BE2C (cell line): ENCODE results near the gene IL19.

Experiments
- DNase-seq: peaks from one replicate; pipeline ENCODE4 v3.0.0-alpha.2; 2020
- H3K27me3 ChIP-seq: fragments of 250-450 bp; sonication (Bioruptor Pico); 2 replicates; pipeline ENCODE4 v1.5.1; 2020; ENCODE audit warnings: mild to moderate bottlenecking
- H3K36me3 ChIP-seq: fragments of 250-450 bp; sonication (Bioruptor Pico); 2 replicates; pipeline ENCODE4 v1.5.1; 2020; ENCODE audit warnings: mild to moderate bottlenecking
- H3K4me1 ChIP-seq: fragments of 250-450 bp; sonication (Bioruptor Pico); 2 replicates; pipeline ENCODE4 v1.5.1; 2020
- H3K4me3 ChIP-seq: 2 replicates; pipeline ENCODE4 v1.5.1; 2011; ENCODE audit warnings: low read depth, low read length
- H3K9me3 ChIP-seq: fragments of 250-450 bp; sonication (Bioruptor Pico); 2 replicates; pipeline ENCODE4 v1.5.1; 2020
- CTCF ChIP-seq: IDR thresholded peaks from 2 replicates; pipeline ENCODE4 v1.5.1; 2012; ENCODE audit warnings: mild to moderate bottlenecking, low read depth, low read length

Gene IL19

GRCh38 chr1:206883876-206884275 lies 113.3 kb downstream of the IL19 start:
- no peak for TF ChIP-seq CTCF
- DNase-seq, result no peak
- Histone ChIP-seq H3K9me3 (no peaks in the 10 kb centered on the region), H3K36me3 (no peaks in the 10 kb centered on the region), H3K27me3 (no peaks in the 10 kb centered on the region; the same call in 1 of the 2 replicates), H3K4me1 (no peaks in the 10 kb centered on the region), H3K4me3 (no peak overlapping the region)

GRCh38 chr1:206885341-206886060 lies 114.9 kb downstream of the IL19 start:
- H3K27me3 ChIP-seq, result no peaks in the 10 kb centered on the region; the same call in 1 of the 2 replicates
- no peak for TF ChIP-seq CTCF
- no peaks in the 10 kb centered on the region for H3K9me3 ChIP-seq
- no peak for DNase-seq
- no peaks in the 10 kb centered on the region for H3K36me3 ChIP-seq
- H3K4me3 ChIP-seq, result no peak overlapping the region
- H3K4me1 ChIP-seq, result 0 out of 2 replicates have a peak, but pooled peaks cover 6% of the 10 kb centered on the region

GRCh38 chr1:206886831-206887230 lies 116.3 kb downstream of the IL19 start:
- no peak for DNase-seq
- no peaks in the 10 kb centered on the region; the same call in 1 of the 2 replicates for H3K27me3 ChIP-seq

GRCh38 chr1:206887701-206888100 lies 117.1 kb downstream of the IL19 start:
- no peaks in the 10 kb centered on the region; the same call in 1 of the 2 replicates for H3K27me3 ChIP-seq

More at GRCh38 chr1:206886831-206887230, 116.3 kb downstream of the IL19 start:
- Histone ChIP-seq H3K4me3 (no peak overlapping the region), H3K36me3 (no peaks in the 10 kb centered on the region), H3K9me3 (no peaks in the 10 kb centered on the region), H3K4me1 (0 out of 2 replicates have a peak, but pooled peaks cover 6% of the 10 kb centered on the region)
- no peak for TF ChIP-seq CTCF

GRCh38 chr1:206890125-206891060 lies 119.8 kb downstream of the IL19 start:
- DNase-seq, result no peak
- Histone ChIP-seq H3K4me3 (no peak overlapping the region), H3K9me3 (no peaks in the 10 kb centered on the region), H3K27me3 (no peaks in the 10 kb centered on the region), H3K4me1 (peaks cover 11% of the 10 kb centered on the region), H3K36me3 (no peaks in the 10 kb centered on the region)
- no peak for TF ChIP-seq CTCF

More at GRCh38 chr1:206887701-206888100, 117.1 kb downstream of the IL19 start:
- no peaks in the 10 kb centered on the region for H3K9me3 ChIP-seq
- DNase-seq, result no peak
- TF ChIP-seq CTCF, result no peak
- no peaks in the 10 kb centered on the region for H3K36me3 ChIP-seq
- 0 out of 2 replicates have a peak, but pooled peaks cover 6% of the 10 kb centered on the region for H3K4me1 ChIP-seq
- H3K4me3 ChIP-seq, result no peak overlapping the region
